Neuronal stem cell (in vitro differentiated cells): ENCODE measurements around the gene ATG2A.

ENCODE experiments used
- DNase-seq: peaks from one replicate; pipeline ENCODE4 v3.0.0-alpha.2; 2013; ENCODE audit warnings: low spot score
- H2AFZ ChIP-seq: one replicate; pipeline ENCODE4 v1.6.1; 2013; ENCODE audit warnings: mild to moderate bottlenecking, low read length, inconsistent platforms
- H2AK5ac ChIP-seq: 2 replicates; pipeline ENCODE4 v1.6.1; 2013; ENCODE audit warnings: low read depth, mild to moderate bottlenecking, inconsistent platforms, low read length, moderate library complexity, mixed read lengths
- H2BK120ac ChIP-seq: 2 replicates; pipeline ENCODE4 v1.6.1; 2013; ENCODE audit warnings: low read depth, mild to moderate bottlenecking, inconsistent platforms, low read length, moderate library complexity, mixed read lengths
- H2BK12ac ChIP-seq: one replicate; pipeline ENCODE4 v1.6.1; 2013; ENCODE audit warnings: low read length, inconsistent platforms
- H2BK15ac ChIP-seq: 2 replicates; pipeline ENCODE4 v1.6.1; 2013; ENCODE audit warnings: mild to moderate bottlenecking, low read length, inconsistent platforms, mixed read lengths
- H2BK5ac ChIP-seq: one replicate; pipeline ENCODE4 v1.6.1; 2013; ENCODE audit warnings: inconsistent platforms, mild to moderate bottlenecking, low read length, moderate library complexity
- H3K14ac ChIP-seq: one replicate; pipeline ENCODE4 v1.6.1; 2013; ENCODE audit warnings: low read length, inconsistent platforms
- H3K18ac ChIP-seq: 2 replicates; pipeline ENCODE4 v1.6.1; 2013; ENCODE audit warnings: low read length, inconsistent platforms
- H3K23ac ChIP-seq: 2 replicates; pipeline ENCODE4 v1.6.1; 2013; ENCODE audit warnings: low read depth, mild to moderate bottlenecking, mixed read lengths, low read length, inconsistent platforms; ENCODE audit not compliant: poor library complexity
- H3K27ac ChIP-seq: replicated peaks from 3 replicates; pipeline ENCODE4 v1.5.1; 2013; ENCODE audit warnings: low read length, inconsistent platforms
- H3K27me3 ChIP-seq, 3 experiments: 2 replicates each; pipeline ENCODE4 v1.6.1; 2013; ENCODE audit warnings: low read length in 3 of 3, mild to moderate bottlenecking in 2 of 3, inconsistent platforms in 1 of 3, low read depth in 1 of 3, mixed read lengths in 1 of 3, moderate library complexity in 1 of 3; ENCODE audit not compliant: control insufficient read depth in 3 of 3, insufficient read depth in 3 of 3
- H3K36me3 ChIP-seq, 2 donors: replicated peaks in 1 of 2; 2 replicates each; pipeline ENCODE4 v1.6.1; 2013; ENCODE audit warnings: low read length in 2 of 2; ENCODE audit not compliant: control insufficient read depth in 2 of 2, insufficient read depth in 2 of 2
- H3K4ac ChIP-seq: 2 replicates; pipeline ENCODE4 v1.6.1; 2013; ENCODE audit warnings: inconsistent platforms, mild to moderate bottlenecking, low read length, moderate library complexity
- H3K4me1 ChIP-seq, 2 donors: 1 replicate in 1 of 2; 2 replicates in 1 of 2; pipeline ENCODE4 v1.6.1; 2013; ENCODE audit warnings: low read length in 2 of 2, low read depth in 1 of 2; ENCODE audit not compliant: control insufficient read depth in 2 of 2, insufficient read depth in 1 of 2
- H3K4me2 ChIP-seq: one replicate; pipeline ENCODE4 v1.6.1; 2013; ENCODE audit warnings: mild to moderate bottlenecking, low read length, inconsistent platforms; ENCODE audit not compliant: insufficient read depth, poor library complexity, severe bottlenecking
- H3K4me3 ChIP-seq, 2 donors: 2 replicates each; pipeline ENCODE4 v1.5.1; 2013; ENCODE audit warnings: low read length in 2 of 2, mild to moderate bottlenecking in 2 of 2, inconsistent platforms in 1 of 2, moderate library complexity in 1 of 2
- H3K79me1 ChIP-seq: one replicate; pipeline ENCODE4 v1.6.1; 2013; ENCODE audit warnings: low read depth, mild to moderate bottlenecking, inconsistent platforms, low read length, moderate library complexity
- H3K9ac ChIP-seq: one replicate; pipeline ENCODE4 v1.6.1; 2013; ENCODE audit warnings: mild to moderate bottlenecking, low read depth, low read length, inconsistent platforms; ENCODE audit not compliant: poor library complexity
- H3K9me3 ChIP-seq, 2 donors: replicated peaks in 1 of 2; 2 replicates each; pipeline versions ENCODE3 to v1.6.1; 2013; ENCODE audit warnings: low read length in 2 of 2, mild to moderate bottlenecking in 2 of 2, inconsistent platforms in 1 of 2, low read depth in 1 of 2, mixed read lengths in 1 of 2, moderate library complexity in 1 of 2; ENCODE audit not compliant: control insufficient read depth in 2 of 2, insufficient read depth in 1 of 2
- H4K8ac ChIP-seq: one replicate; pipeline ENCODE4 v1.6.1; 2013; ENCODE audit warnings: low read depth, mild to moderate bottlenecking, inconsistent platforms, low read length, moderate library complexity
- H4K91ac ChIP-seq: one replicate; pipeline ENCODE4 v1.6.1; 2013; ENCODE audit warnings: low read length, low read depth, mild to moderate bottlenecking, inconsistent platforms; ENCODE audit not compliant: poor library complexity
- WGBS, 2 donors: extraction: QIAGEN DNeasy Blood & Tissue Kit; methylation state at CpG; one replicate each; pipeline ENCODE4 v1.1.7; 2013; ENCODE audit warnings: missing lambda C conversion rate in 2 of 2, mixed read lengths in 1 of 2; ENCODE audit not compliant: insufficient read length in 2 of 2, insufficient replicate concordance in 1 of 2; ENCODE audit errors: extremely low coverage in 2 of 2; 5-methylcytosine and 5-hydroxymethylcytosine counted together

ATG2A gene

DNA sequence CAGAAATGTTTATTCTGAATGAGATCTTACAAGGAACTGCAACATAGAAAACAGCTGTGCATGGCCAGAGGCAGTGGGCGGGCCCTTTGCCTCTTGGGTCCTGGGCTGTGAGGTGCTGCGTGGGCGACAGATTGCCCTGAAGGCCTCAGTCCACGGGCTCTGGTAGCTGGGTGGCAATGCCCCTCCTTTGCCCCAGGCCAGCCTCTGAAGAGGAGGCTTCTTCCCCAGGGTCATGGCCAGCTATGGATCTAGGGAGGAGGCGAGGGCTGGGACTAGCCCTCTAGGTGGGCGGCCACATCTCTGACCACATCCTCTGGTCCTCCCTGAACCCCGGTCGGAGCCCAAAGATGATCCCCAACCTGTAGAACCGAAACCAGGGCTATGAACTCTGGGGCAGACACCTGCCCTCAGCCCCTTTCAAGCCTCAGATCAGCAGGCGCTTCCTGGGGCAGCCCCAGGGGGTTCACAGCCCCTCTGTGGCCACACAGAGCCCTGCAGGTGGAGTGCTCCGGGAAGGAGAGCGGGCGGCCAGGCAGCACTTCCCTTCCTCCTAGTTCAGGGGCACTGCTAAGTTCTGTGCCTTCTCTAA is 65.9 kb downstream of the ATG2A start:
- Histone ChIP-seq H2BK120ac (no peak overlapping the region), H3K36me3 (peaks cover 6 to 25% of the 10 kb centered on the region in 2 donors), H3K27ac (no peak overlapping the region), H2BK15ac (peak overlapping the region; percentile 37), H3K4me3 (no peak overlapping the region), H3K4me1 (peaks cover 2 to 10% of the 10 kb centered on the region in 2 donors), H3K27me3 (no peaks in the 10 kb centered on the region), H4K91ac (no peak overlapping the region), H2BK5ac (no peak overlapping the region), H3K4me2 (no peak overlapping the region), H2AFZ (peak overlapping the region; percentile 21), H4K8ac (peak overlapping the region; percentile 92), H2AK5ac (peak overlapping the region; percentile 70), H3K79me1 (peaks cover 2% of the 10 kb centered on the region), H3K4ac (no peak overlapping the region), H2BK12ac (no peak overlapping the region), H3K18ac (peak overlapping the region; percentile 38), H3K14ac (no peak overlapping the region), H3K23ac (peak overlapping the region; percentile 85), H3K9me3 (no peaks in the 10 kb centered on the region), H3K9ac (no peak overlapping the region)
- no CpG with 5 or more reads among the region's 13 CpGs for WGBS, 2 donors
- DNase-seq: no peak

- H3K4me3 ChIP-seq: no peak overlapping the region
- peak overlapping the region; percentile 23 for H3K23ac ChIP-seq
- no peak overlapping the region for H3K9ac ChIP-seq
- WGBS, 2 donors: no CpG with 5 or more reads among the region's 19 CpGs
- no peak overlapping the region for H3K4me2 ChIP-seq
- no peak overlapping the region for H3K18ac ChIP-seq
- peak overlapping the region; percentile 92 for H2BK5ac ChIP-seq
- H2BK120ac ChIP-seq: no peak overlapping the region
- no peak overlapping the region for H3K4ac ChIP-seq
- H3K36me3 ChIP-seq: peaks cover 3 to 17% of the 10 kb centered on the region in 2 donors
- H4K8ac ChIP-seq: no peak overlapping the region
- H3K14ac ChIP-seq: no peak overlapping the region
- H2BK12ac ChIP-seq: no peak overlapping the region
- no peak overlapping the region for H4K91ac ChIP-seq
- H2AFZ ChIP-seq: no peak overlapping the region
- H3K27me3 ChIP-seq: peaks cover 0 to 11% (median 0%) of the 10 kb centered on the region in 3 experiments
- H3K79me1 ChIP-seq: peaks cover 2% of the 10 kb centered on the region
- no peak for DNase-seq
- peaks cover 2 to 8% of the 10 kb centered on the region in 2 donors for H3K4me1 ChIP-seq
- peak overlapping the region; percentile 67 for H2AK5ac ChIP-seq
- no peaks in the 10 kb centered on the region for H3K9me3 ChIP-seq
- no peak overlapping the region for H3K27ac ChIP-seq
- H2BK15ac ChIP-seq: no peak overlapping the region
These were observed 67.2 kb downstream of the ATG2A start for GRCh38 chr11:64849598-64850356.

GRCh38 chr11:64848826-64849597 is 68.0 kb downstream of the ATG2A start:
- no peak overlapping the region for H3K18ac ChIP-seq

More at GRCh38 chr11:64848826-64849597, 68.0 kb downstream of the ATG2A start:
- H3K14ac ChIP-seq: no peak overlapping the region
- WGBS, 2 donors: no CpG with 5 or more reads among the region's 16 CpGs
- H3K27ac ChIP-seq: no peak overlapping the region
- no peak overlapping the region for H4K8ac ChIP-seq
- H3K9me3 ChIP-seq: no peaks in the 10 kb centered on the region
- no peak overlapping the region for H2BK120ac ChIP-seq
- H2BK15ac ChIP-seq: no peak overlapping the region
- peaks cover 0 to 9% of the 10 kb centered on the region in 2 donors for H3K36me3 ChIP-seq
- no peak for DNase-seq
- H3K4me3 ChIP-seq: no peak overlapping the region
- peaks cover 2% of the 10 kb centered on the region for H3K79me1 ChIP-seq
- peaks cover 3 to 8% of the 10 kb centered on the region in 2 donors for H3K4me1 ChIP-seq
- H3K4ac ChIP-seq: no peak overlapping the region
- H2AK5ac ChIP-seq: no peak overlapping the region
- H2BK12ac ChIP-seq: no peak overlapping the region
- no peak overlapping the region for H3K9ac ChIP-seq
- H3K23ac ChIP-seq: no peak overlapping the region
- no peak overlapping the region for H3K4me2 ChIP-seq
- peaks cover 0 to 14% (median 4%) of the 10 kb centered on the region in 3 experiments for H3K27me3 ChIP-seq
- no peak overlapping the region for H4K91ac ChIP-seq
- no peak overlapping the region for H2AFZ ChIP-seq
- H2BK5ac ChIP-seq: no peak overlapping the region
